HG03460 (cell line): ENCODE data around the gene GPD1L.
A peak's percentile ranks its signal among the peaks of the same experiment; 100 is the strongest.

ENCODE experiments used
- ATAC-seq: cut with Tn5 transposase; IDR thresholded peaks from one replicate; pipeline ENCODE4 v1.9.1; 2021; ENCODE audit not compliant: unreplicated experiment

Gene GPD1L

DNA sequence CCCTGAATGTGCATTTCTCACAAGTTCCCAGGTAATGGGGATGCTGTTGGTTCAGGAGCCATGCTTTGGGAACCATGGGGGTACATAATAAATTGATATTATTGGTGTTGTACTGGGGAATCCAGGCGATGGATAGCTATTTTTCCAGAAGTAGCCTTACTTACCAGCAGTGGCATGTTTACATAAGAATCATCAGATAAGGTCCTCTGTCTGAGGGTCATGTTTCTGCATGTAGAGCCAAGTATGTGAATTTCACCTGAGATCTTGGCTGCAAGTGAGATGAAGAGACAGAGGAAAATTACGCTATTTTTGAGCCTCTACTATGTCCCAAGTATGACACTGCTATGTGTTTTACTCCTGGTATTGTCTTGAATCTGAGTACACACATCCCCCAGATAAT is 26.3 kb downstream of the GPD1L start:
- no peak for ATAC-seq

- ATAC-seq = no peak
Measured at GRCh38 chr3:32136703-32137102, 30.3 kb downstream of the GPD1L start.

- ATAC-seq = no peak
Measured at GRCh38 chr3:32137870-32138269, 31.4 kb downstream of the GPD1L start.

DNA sequence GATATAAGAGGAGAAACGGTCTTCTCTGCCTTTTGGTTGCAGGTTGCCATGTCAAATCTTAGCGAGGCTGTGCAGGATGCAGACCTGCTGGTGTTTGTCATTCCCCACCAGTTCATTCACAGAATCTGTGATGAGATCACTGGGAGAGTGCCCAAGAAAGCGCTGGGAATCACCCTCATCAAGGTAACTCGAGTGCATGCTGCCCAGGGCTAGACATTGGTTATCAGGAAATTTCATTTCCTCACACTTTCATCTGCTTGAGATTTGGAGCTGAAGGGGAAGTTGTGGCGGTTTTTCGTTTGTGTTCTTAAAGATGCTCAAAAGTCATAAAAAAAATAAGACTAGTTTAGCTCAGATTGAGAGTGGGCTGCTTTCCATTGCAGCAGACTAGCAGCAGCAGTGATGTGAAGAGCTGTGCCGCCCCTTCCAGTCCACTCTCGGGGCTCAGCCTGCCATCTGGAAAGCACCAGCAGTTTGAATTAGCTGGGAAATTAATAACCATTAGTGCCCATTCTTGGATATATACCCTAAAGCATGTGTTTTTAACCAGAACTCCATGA is 32.2 kb downstream of the GPD1L start:
- no peak for ATAC-seq

- no peak for ATAC-seq
Measured at GRCh38 chr3:32140943-32141342, 34.5 kb downstream of the GPD1L start.

DNA sequence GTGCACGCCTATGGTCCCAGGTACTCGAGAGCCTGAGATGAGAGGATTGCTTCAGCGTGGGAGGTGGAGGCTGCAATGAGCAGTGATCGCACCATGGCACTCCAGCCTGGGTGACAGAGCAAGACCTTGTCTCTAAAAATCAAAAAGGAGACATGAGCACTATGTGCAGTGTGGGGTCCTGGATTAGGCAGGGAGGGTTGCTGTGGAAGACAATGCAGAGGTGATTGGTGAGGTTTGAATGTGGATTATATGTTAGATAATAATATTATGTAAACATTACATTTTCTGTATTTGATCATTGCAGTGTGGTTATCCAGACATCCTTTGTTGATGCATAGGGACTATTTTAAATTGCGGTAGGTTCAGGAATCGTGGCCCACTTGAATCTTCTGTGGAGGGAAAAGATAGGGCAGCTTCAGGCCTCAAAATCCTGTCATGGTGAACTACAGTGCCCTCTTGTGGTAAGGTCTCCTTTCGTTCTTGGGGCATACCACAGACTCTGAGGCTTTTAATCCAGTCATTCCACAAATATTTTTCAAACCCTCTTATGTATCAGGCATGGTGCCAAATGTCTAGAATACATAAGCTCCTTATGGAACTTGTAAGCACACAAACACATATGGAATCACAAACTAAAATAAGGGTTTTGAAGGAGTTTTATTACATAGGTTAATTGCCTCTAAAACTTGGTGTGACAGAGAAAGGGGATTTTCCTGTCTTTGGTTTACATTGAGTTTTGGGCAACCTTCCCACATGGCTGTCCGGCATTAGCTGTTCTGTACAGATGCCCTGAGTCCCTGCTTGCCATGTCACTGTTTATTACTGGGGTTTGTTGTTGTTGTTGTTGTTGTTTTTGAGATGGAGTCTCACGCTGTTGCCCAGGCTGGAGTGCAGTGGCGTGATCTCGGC is 37.7 kb downstream of the GPD1L start:
- peak; percentile 62 for ATAC-seq

- ATAC-seq = no peak
Measured at GRCh38 chr3:32146746-32147211, 40.4 kb downstream of the GPD1L start.

DNA sequence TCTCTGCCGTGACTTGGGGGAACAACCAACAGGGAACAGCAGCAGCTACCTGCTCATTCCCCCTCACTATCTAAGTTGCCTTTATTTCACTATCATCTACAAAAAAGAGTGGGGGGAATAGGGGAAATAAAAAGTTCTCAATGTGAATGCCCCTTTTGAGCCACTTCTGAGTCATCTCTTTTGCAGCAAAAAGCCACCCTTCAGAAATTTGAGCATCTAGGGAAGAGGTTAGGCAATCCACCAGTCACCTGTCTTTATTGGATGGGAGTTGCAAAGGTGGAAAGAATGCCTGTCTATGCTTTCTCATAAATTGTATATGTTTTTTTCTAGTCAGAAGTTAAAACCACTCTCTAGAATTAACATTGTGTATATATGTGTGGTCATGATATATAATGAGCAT is 41.1 kb downstream of the GPD1L start:
- no peak for ATAC-seq

- ATAC-seq = no peak
Measured at GRCh38 chr3:32147933-32148332, 41.5 kb downstream of the GPD1L start.

GRCh38 chr3:32148351-32148750 is 41.9 kb downstream of the GPD1L start:
- no peak for ATAC-seq

GRCh38 chr3:32153414-32154204 is 47.2 kb downstream of the GPD1L start:
- no peak for ATAC-seq

DNA sequence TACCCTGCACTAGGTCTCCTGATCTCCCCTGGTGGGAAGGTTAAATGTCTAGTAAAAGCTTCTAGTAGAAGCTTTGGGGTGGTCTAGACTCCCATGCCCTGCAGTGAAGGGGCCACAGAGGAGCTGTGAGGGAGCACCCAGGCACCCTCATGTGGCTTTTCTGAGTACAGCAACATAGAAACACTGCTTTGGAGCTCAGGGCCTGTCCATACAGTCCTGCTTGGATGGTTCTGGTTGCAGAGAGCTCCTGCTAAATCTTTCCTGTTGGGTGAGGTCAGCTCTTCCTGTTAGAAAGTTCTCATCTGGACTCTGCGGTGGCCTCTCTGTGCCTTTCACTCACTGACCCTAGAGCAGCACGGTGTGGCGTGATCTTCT is 47.8 kb downstream of the GPD1L start:
- ATAC-seq = no peak

GRCh38 chr3:32155117-32155516 is 48.7 kb downstream of the GPD1L start:
- no peak for ATAC-seq

DNA sequence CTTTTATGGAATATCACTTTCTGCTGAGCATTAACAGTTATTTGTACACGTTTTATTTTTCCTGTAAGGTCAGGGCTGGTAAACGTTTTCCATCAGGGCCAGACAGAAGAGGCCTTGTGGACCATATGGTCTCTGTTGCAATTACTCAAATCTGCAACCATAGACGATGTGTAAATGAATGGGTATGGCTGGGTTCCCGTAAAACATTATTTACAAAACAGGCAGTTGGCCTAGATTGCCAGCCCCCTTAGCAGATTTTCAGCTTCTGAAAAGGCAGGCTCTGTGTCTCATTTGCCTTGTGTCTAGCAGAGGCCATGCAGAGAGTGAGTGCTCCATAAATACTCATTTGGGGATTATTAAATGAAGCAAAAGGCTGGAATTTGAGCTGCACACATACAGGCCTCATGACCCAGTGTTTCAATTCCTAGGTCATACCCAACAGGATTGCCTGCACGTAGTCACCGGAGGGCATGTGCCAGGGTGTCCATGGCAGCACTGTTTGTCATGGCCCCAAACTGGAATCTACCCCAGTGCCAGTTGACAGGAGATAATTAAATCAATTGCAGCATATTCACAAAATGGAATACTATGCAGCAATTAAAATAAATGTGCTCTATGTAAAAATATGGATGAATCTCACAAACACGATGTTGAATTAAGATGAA is 51.3 kb downstream of the GPD1L start:
- ATAC-seq = no peak

DNA sequence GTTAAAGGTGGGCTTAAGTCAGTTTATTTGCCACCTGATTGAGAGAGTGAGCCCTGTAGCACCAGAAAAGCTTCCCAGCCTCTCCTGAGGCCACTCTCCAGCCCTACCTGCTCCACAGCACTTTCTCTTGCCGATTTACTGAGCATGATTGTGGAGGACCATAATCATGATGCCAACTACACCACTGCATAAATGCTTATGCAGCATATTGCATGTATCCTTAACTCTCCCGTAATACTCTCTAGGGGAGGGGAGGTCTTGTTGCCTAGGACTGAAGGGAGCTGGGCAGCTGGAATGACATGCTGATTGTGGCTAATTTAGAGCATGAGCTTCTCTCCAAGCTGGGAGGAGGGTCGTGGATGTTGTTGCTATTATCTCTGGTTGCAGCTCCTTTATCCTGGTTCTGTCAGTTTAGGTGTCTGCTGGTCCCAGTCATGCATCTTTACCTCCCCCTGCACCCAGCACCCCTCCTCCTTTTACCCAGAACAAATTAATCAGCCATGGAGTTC is 54.3 kb downstream of the GPD1L start:
- no peak for ATAC-seq

GRCh38 chr3:32165442-32165841 is 59.0 kb downstream of the GPD1L start:
- no peak for ATAC-seq

DNA sequence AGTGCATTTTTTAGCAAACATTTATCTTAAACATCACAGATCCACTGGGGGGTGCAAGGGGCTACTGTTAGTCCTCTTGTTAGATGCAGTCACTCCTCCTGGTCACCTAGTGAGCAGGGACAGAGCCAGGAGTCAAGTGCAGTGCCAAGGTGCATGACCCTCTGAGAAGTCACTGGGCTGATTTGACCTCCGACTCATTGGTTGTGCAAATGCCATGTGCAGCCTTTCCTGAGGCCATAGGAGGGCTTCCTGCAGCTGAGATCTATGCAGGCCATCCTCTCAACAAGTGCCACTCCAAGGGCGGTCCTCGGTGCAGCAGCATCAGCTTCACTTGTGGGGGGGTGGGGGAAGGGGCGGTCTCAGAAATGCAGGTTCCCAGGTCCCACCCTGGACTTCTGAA is 60.2 kb downstream of the GPD1L start:
- no peak for ATAC-seq

DNA sequence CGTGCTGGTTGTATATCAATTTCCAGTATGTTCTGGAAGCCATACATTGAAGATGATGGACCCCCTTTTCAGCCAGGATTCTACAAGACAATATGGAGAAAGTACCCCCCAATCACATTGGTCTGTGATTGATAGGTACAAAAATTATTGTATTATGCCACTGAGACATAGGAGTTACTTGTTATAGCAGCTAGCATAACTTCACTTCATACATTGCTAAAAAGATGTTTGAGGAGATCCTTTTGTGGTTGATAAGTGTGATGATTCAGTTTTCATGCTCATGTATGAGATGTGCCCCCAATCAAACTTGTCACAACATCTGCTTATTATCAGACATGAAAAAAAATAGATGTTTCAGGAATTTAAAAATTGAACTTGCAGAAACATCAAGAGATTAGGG is 66.0 kb downstream of the GPD1L start:
- ATAC-seq = no peak

- no peak for ATAC-seq
Measured at GRCh38 chr3:32175607-32176197, 69.3 kb downstream of the GPD1L start.

DNA sequence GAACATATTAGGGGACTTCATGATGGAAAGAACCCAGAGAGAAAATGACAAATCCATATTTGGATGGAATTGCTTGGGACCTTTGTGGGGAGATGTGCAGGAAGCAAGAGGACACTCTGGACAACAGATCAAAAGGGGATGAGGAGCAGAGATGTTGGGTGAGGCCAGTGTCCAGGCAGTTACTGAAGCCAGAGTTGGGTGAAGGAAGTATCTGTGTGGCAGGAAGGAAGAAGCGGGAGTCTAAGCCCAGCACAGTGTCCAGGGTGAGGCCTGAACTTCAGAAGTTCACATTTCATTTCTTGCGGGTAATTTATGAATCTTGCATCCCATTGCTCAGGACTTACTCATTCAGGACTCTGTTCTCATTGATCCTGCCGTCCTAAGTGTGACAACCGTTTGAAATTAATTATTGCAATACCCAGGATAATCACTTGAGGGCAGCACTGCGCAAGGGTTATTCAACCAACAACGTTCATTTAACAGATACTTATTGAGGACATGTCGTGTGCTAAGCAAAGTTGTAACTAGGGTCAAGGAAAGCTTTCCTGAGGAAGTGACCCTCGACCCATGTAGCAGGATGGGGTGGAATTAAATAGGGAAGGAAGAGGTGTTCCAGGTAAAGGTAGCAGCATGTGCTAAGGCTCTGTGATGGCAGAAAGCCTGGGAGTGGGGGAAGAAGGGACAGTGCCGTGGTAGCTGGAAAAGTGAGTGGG is 70.7 kb downstream of the GPD1L start:
- peak; percentile 61 for ATAC-seq
